CD4-positive, alpha-beta memory T cell (primary cell): ENCODE data around the gene DNAJC30. TPM values are rescaled to one million over a fixed set of nuclear protein-coding genes. Genes with fewer than 3 reads are reported as not detected.

ENCODE experiments used
- CTCF ChIA-PET: fragments of 350-600 bp; sonication (Branson Sonifier 250); formaldehyde crosslinking; loops from one replicate; lab custom pipeline; 2021; ENCODE audit warnings: inconsistent platforms; ENCODE audit not compliant: partially characterized antibody; lab: Charles Lee
- POLR2A ChIA-PET: fragments of 350-600 bp; sonication (Branson Sonifier 250); formaldehyde crosslinking; loops from one replicate; lab custom pipeline; 2021; ENCODE audit not compliant: partially characterized antibody; lab: Charles Lee
- DNase-seq, 5 donors: peaks; one replicate each; pipeline versions ENCODE4 v3.0.0 to v3.0.0-alpha.2; 2020 to 2022; ENCODE audit warnings: mixed read lengths in 1 of 5
- H3K27ac ChIP-seq: one replicate; pipeline ENCODE4 v1.7.0; 2013; ENCODE audit warnings: low read depth, low read length
- H3K27me3 ChIP-seq: 2 replicates; pipeline ENCODE4 v1.7.0; 2013; ENCODE audit warnings: mild to moderate bottlenecking, low read length, moderate library complexity; ENCODE audit not compliant: insufficient read depth
- H3K36me3 ChIP-seq: 2 replicates; pipeline ENCODE4 v1.7.0; 2013; ENCODE audit warnings: mild to moderate bottlenecking, low read length, moderate library complexity; ENCODE audit not compliant: insufficient read depth
- H3K4me1 ChIP-seq: 2 replicates; pipeline ENCODE4 v1.7.0; 2013; ENCODE audit warnings: mild to moderate bottlenecking, low read length, moderate library complexity; ENCODE audit not compliant: insufficient read depth
- H3K4me3 ChIP-seq, 2 donors: one replicate each; pipeline ENCODE4 v1.7.0; 2013; ENCODE audit warnings: low read length in 2 of 2, mild to moderate bottlenecking in 1 of 2
- H3K9me3 ChIP-seq, 2 donors: one replicate each; pipeline ENCODE4 v1.7.0; 2013; ENCODE audit warnings: low read length in 2 of 2, control low read depth in 1 of 2; ENCODE audit not compliant: control insufficient read depth in 1 of 2
- H3K27ac Mint-ChIP-seq, 7 donors: one replicate each; pipeline ENCODE4 v1.8.0; 2020 to 2021; ENCODE audit warnings: mixed read lengths in 7 of 7, mild to moderate bottlenecking in 6 of 7, inconsistent platforms in 3 of 7, moderate library complexity in 3 of 7
- H3K27me3 Mint-ChIP-seq, 2 donors: one replicate each; pipeline ENCODE4 v1.8.0; 2020 to 2021; ENCODE audit warnings: mixed read lengths in 2 of 2
- H3K36me3 Mint-ChIP-seq, 2 donors: one replicate each; pipeline ENCODE4 v1.8.0; 2020 to 2021; ENCODE audit warnings: mixed read lengths in 2 of 2, inconsistent platforms in 1 of 2, mild to moderate bottlenecking in 1 of 2
- H3K4me1 Mint-ChIP-seq, 4 donors: one replicate each; pipeline ENCODE4 v1.8.0; 2020 to 2021; ENCODE audit warnings: mixed read lengths in 4 of 4, mild to moderate bottlenecking in 1 of 4
- H3K4me3 Mint-ChIP-seq, 8 donors: one replicate each; pipeline ENCODE4 v1.8.0; 2020 to 2021; ENCODE audit warnings: mixed read lengths in 8 of 8, mild to moderate bottlenecking in 7 of 8, moderate library complexity in 6 of 8, inconsistent platforms in 3 of 8
- H3K9me3 Mint-ChIP-seq, 8 donors: one replicate each; pipeline ENCODE4 v1.8.0; 2020 to 2021; ENCODE audit warnings: mixed read lengths in 8 of 8, mild to moderate bottlenecking in 5 of 8, inconsistent platforms in 3 of 8, moderate library complexity in 1 of 8
- intact Hi-C: fragments of 100-400 bp; cut with micrococcal nuclease; formaldehyde crosslinking; loops from one replicate; pipeline ENCODE4 v1.15.1; 2023
- microRNA-seq: library from miRNA; unstranded; fragments of <30 nt; microRNA quantifications from one replicate; pipeline ENCODE4 v1.2.0, GENCODE V29; 2021; ENCODE audit warnings: borderline replicate concordance, borderline number of aligned reads, borderline microRNAs expressed, mixed read lengths
- polyA plus RNA-seq, 2 donors: library from polyadenylated mRNA; unstranded; fragments of 300-500 nt; fragmentation: Illumina TruSeq; gene quantifications; one replicate each; pipeline ENCODE4 v1.2.3, GENCODE V29; 2021
- total RNA-seq, 2 experiments: library from RNA; stranded (reverse); gene quantifications; one replicate each; pipeline ENCODE4 v1.2.3, GENCODE V29; 2021

DNAJC30 gene
- total and polyA plus RNA-seq, 4 experiments from 2014 or later = 8.3 to 16.5 (median 12.8) TPM

- Histone ChIP-seq H3K36me3 (no peaks in the 10 kb centered on the region), H3K4me1 (no peaks in the 10 kb centered on the region), H3K4me3 (no peak overlapping the region), H3K27me3 (no peaks in the 10 kb centered on the region), H3K27ac (no peak overlapping the region), H3K9me3 (no peaks in the 10 kb centered on the region)
- CTCF ChIA-PET = interaction anchor here (1.7 kb wide), 1 partner anchor 94 kb away, joined by 4 read pairs; no protein-coding TSS in a partner anchor
- POLR2A ChIA-PET = no interaction called here
- H3K4me3 Mint-ChIP-seq = no peak overlapping the region
- no peak for DNase-seq
- intact Hi-C loops = no loop called here
- no peaks in the 10 kb centered on the region for H3K4me1 Mint-ChIP-seq
- no peaks in the 10 kb centered on the region for H3K9me3 Mint-ChIP-seq
- H3K27me3 Mint-ChIP-seq = peaks cover 44 to 46% of the 10 kb centered on the region in 2 donors
- H3K27ac Mint-ChIP-seq = no peak overlapping the region
- H3K36me3 Mint-ChIP-seq = no peaks in the 10 kb centered on the region
Observed at GRCh38 chr7:73631558-73631957, 51.7 kb downstream of the DNAJC30 start.

Small RNA genes lying within 50 kb of the gene (microRNA-seq; reads per million reads assigned to microRNA genes)
- gene MIR4284 = not detected

Other genes with a start within 250 kb of the DNAJC30 start
- not detected for gene FZD9, start 249.7 kb downstream of the DNAJC30 start, total RNA-seq
- not detected for gene FZD9, start 249.7 kb downstream of the DNAJC30 start, polyA plus RNA-seq
- gene BAZ1B, start 161.2 kb downstream of the DNAJC30 start, total RNA-seq = 10 to 100 TPM; 75.3 to 78.6 TPM
- 10 to 100 TPM in 1 of 2 donors, 1 to 10 TPM in 1; 5.8 to 29.1 TPM for gene BAZ1B, start 161.2 kb downstream of the DNAJC30 start, polyA plus RNA-seq
- 10 to 100 TPM; 57.0 to 58.0 TPM for gene BCL7B, start 125.8 kb downstream of the DNAJC30 start, total RNA-seq
- gene BCL7B, start 125.8 kb downstream of the DNAJC30 start, polyA plus RNA-seq = 100 to 1,000 TPM in 1 of 2 donors, 10 to 100 TPM in 1; 84.2 to 112 TPM
- 10 to 100 TPM; 45.4 to 47.5 TPM for gene TBL2, start 104.9 kb downstream of the DNAJC30 start, total RNA-seq
- gene TBL2, start 104.9 kb downstream of the DNAJC30 start, polyA plus RNA-seq = 10 to 100 TPM; 15.6 to 20.5 TPM
- gene MLXIPL, start 58.9 kb downstream of the DNAJC30 start, total RNA-seq = not detected
- not detected for gene MLXIPL, start 58.9 kb downstream of the DNAJC30 start, polyA plus RNA-seq
- not detected for gene VPS37D, start 15.6 kb downstream of the DNAJC30 start, total RNA-seq
- not detected for gene VPS37D, start 15.6 kb downstream of the DNAJC30 start, polyA plus RNA-seq
- 10 to 100 TPM; 54.3 to 60.6 TPM for gene BUD23, start 144 bp upstream of the DNAJC30 start, total RNA-seq
- gene BUD23, start 144 bp upstream of the DNAJC30 start, polyA plus RNA-seq = 100 to 1,000 TPM; 114 to 187 TPM
- 1 to 10 TPM; 7.5 to 8.3 TPM for gene STX1A, start 36.2 kb upstream of the DNAJC30 start, total RNA-seq
- gene STX1A, start 36.2 kb upstream of the DNAJC30 start, polyA plus RNA-seq = 1 to 10 TPM; 1.2 to 3.3 TPM
- 10 to 100 TPM; 22.3 to 23.9 TPM for gene ABHD11, start 55.3 kb upstream of the DNAJC30 start, total RNA-seq
- gene ABHD11, start 55.3 kb upstream of the DNAJC30 start, polyA plus RNA-seq = 10 to 100 TPM in 1 of 2 donors, 1 to 10 TPM in 1; 7.4 to 13.1 TPM
- not detected for gene CLDN3, start 86.8 kb upstream of the DNAJC30 start, total RNA-seq
- not detected for gene CLDN3, start 86.8 kb upstream of the DNAJC30 start, polyA plus RNA-seq
- gene CLDN4, start 147.5 kb upstream of the DNAJC30 start, total RNA-seq = not detected
- gene CLDN4, start 147.5 kb upstream of the DNAJC30 start, polyA plus RNA-seq = under 1 TPM in 1 of 2 donors, not detected in 1; 0.05 TPM
- gene METTL27, start 159.1 kb upstream of the DNAJC30 start, total RNA-seq = 1 to 10 TPM; 6.1 to 7.6 TPM
- gene METTL27, start 159.1 kb upstream of the DNAJC30 start, polyA plus RNA-seq = under 1 TPM in 1 of 2 donors, not detected in 1; 0.49 TPM
- gene TMEM270, start 177.7 kb upstream of the DNAJC30 start, total RNA-seq = not detected
- gene TMEM270, start 177.7 kb upstream of the DNAJC30 start, polyA plus RNA-seq = not detected